Smooth muscle cell (in vitro differentiated cells): Measurements from ENCODE around the gene TMEM198. TPM values are rescaled to one million over a fixed set of nuclear protein-coding genes. Genes with fewer than 3 reads are reported as not detected.

Source experiments
- DNase-seq: peaks from one replicate; lab custom pipeline; 2025; ENCODE audit not compliant: unreplicated experiment; lab: John Stamatoyannopoulos, UW
- H2AFZ ChIP-seq: fragments of 200-600 bp; sonication (generic); 2 replicates; pipeline ENCODE4 v1.6.0; 2016; ENCODE audit warnings: antibody characterized with exemption, low read depth, mild to moderate bottlenecking
- H3F3A ChIP-seq: fragments of 200-600 bp; sonication (generic); 2 replicates; pipeline ENCODE4 v1.6.0; 2017; ENCODE audit warnings: antibody characterized with exemption, low read depth
- H3K27ac ChIP-seq: fragments of 200-600 bp; sonication (generic); 2 replicates; pipeline ENCODE4 v1.5.1; 2016; ENCODE audit warnings: low read depth, mild to moderate bottlenecking
- H3K27me3 ChIP-seq: fragments of 200-600 bp; sonication (generic); 2 replicates; pipeline ENCODE4 v1.6.1; 2016; ENCODE audit warnings: low read depth, mild to moderate bottlenecking
- H3K36me3 ChIP-seq: fragments of 200-600 bp; sonication (generic); 2 replicates; pipeline ENCODE4 v1.5.1; 2016; ENCODE audit warnings: low read depth
- H3K4me1 ChIP-seq: fragments of 200-600 bp; sonication (generic); 2 replicates; pipeline ENCODE4 v1.5.1; 2016; ENCODE audit warnings: low read depth
- H3K4me2 ChIP-seq: fragments of 200-600 bp; sonication (generic); 2 replicates; pipeline ENCODE4 v1.6.0; 2016; ENCODE audit warnings: mild to moderate bottlenecking
- H3K4me3 ChIP-seq: fragments of 200-600 bp; sonication (generic); 2 replicates; pipeline ENCODE4 v1.5.1; 2016; ENCODE audit warnings: mild to moderate bottlenecking
- H3K79me2 ChIP-seq: fragments of 200-600 bp; sonication (generic); 2 replicates; pipeline ENCODE4 v1.6.0; 2016; ENCODE audit warnings: low read depth, mild to moderate bottlenecking
- H3K9ac ChIP-seq: fragments of 200-600 bp; sonication (generic); 2 replicates; pipeline ENCODE4 v1.6.0; 2016; ENCODE audit warnings: low read depth
- H3K9me3 ChIP-seq: fragments of 200-600 bp; sonication (generic); replicated peaks from 2 replicates; pipeline ENCODE4 v1.5.1; 2016; ENCODE audit warnings: low read depth
- H4K20me1 ChIP-seq: fragments of 200-600 bp; sonication (generic); 2 replicates; pipeline ENCODE4 v1.6.0; 2016; ENCODE audit warnings: low read depth
- CTCF ChIP-seq: fragments of 200-600 bp; sonication (generic); IDR thresholded peaks from 2 replicates; pipeline ENCODE4 v1.5.1; 2017; ENCODE audit warnings: borderline replicate concordance, mild to moderate bottlenecking, antibody characterized with exemption; ENCODE audit not compliant: insufficient read depth, poor library complexity, severe bottlenecking
- WGBS: methylation state at CpG from one replicate; pipeline ENCODE4 v1.1.7; 2016; ENCODE audit warnings: low lambda C conversion rate; 5-methylcytosine and 5-hydroxymethylcytosine counted together
- polyA plus RNA-seq: library from polyadenylated mRNA; unstranded; fragments of >200 nt; fragmentation: Nextera tagmentation; extraction: Ambion mirVana; gene quantifications from 2 replicates; pipeline ENCODE4 v1.2.1, GENCODE V29; 2016
- total RNA-seq: library from RNA; depleted of rRNA; stranded (reverse); fragments of >200 nt; gene quantifications from 2 replicates; pipeline ENCODE4 v1.2.3, GENCODE V29; 2014

Gene TMEM198
- total and polyA plus RNA-seq, 2 experiments from 2014 or later = 3.3 to 6.9 TPM

GRCh38 chr2:219595256-219595655, 51.4 kb downstream of the TMEM198 start:
- no peaks in the 10 kb centered on the region for H4K20me1 ChIP-seq
- peaks cover 10% of the 10 kb centered on the region for H3K4me1 ChIP-seq
- H3K27me3 ChIP-seq = no peaks in the 10 kb centered on the region
- no peaks in the 10 kb centered on the region for H3K9me3 ChIP-seq
- H3K4me2 ChIP-seq = peak overlapping the region; percentile 89
- peak overlapping the region; percentile 87 for H2AFZ ChIP-seq
- no peak overlapping the region for H3K9ac ChIP-seq
- H3K4me3 ChIP-seq = no peak overlapping the region
- WGBS = 31% methylated on average over 3 of the region's 3 CpGs
- peaks cover 20% of the 10 kb centered on the region for H3F3A ChIP-seq
- H3K27ac ChIP-seq = peak overlapping the region; percentile 86
- peak; percentile 9 for TF ChIP-seq CTCF
- H3K79me2 ChIP-seq = peaks cover 5% of the 10 kb centered on the region
- no peaks in the 10 kb centered on the region for H3K36me3 ChIP-seq
- no peak for DNase-seq

GRCh38 chr2:219596954-219597551, 53.2 kb downstream of the TMEM198 start:
- H3K36me3 ChIP-seq = no peaks in the 10 kb centered on the region
- no peaks in the 10 kb centered on the region for H3K27me3 ChIP-seq
- H3K9ac ChIP-seq = peak overlapping the region; percentile 67
- no peaks in the 10 kb centered on the region for H3K9me3 ChIP-seq
- 8% methylated on average over 19 of the region's 19 CpGs for WGBS
- peak overlapping the region; percentile 86 for H3K27ac ChIP-seq
- DNase-seq = no peak
- H3K4me1 ChIP-seq = peaks cover 10% of the 10 kb centered on the region
- peak overlapping the region; percentile 89 for H3K4me2 ChIP-seq
- peaks cover 5% of the 10 kb centered on the region for H3K79me2 ChIP-seq
- H4K20me1 ChIP-seq = no peaks in the 10 kb centered on the region
- H3F3A ChIP-seq = peaks cover 20% of the 10 kb centered on the region
- TF ChIP-seq CTCF = no peak
- H3K4me3 ChIP-seq = peak overlapping the region; percentile 64
- peak overlapping the region; percentile 90 for H2AFZ ChIP-seq

- H3K4me2 ChIP-seq = peak within 1 kb of the TSS; percentile 89
- peaks cover 10% of the 10 kb centered on the region for H3K4me1 ChIP-seq
- H2AFZ ChIP-seq = peak within 1 kb of the TSS; percentile 90
- under 1% methylated on average over 47 of the region's 57 CpGs for WGBS
- H3F3A ChIP-seq = peaks cover 20% of the 10 kb centered on the region
- peak; percentile 93 for DNase-seq
- no peaks in the 10 kb centered on the region for H4K20me1 ChIP-seq
- H3K27ac ChIP-seq = peak within 1 kb of the TSS; percentile 86
- H3K9me3 ChIP-seq = no peaks in the 10 kb centered on the region
- H3K9ac ChIP-seq = peak within 1 kb of the TSS; percentile 67
- no peaks in the 10 kb centered on the region for H3K36me3 ChIP-seq
- peaks cover 5% of the 10 kb centered on the region for H3K79me2 ChIP-seq
- H3K27me3 ChIP-seq = no peaks in the 10 kb centered on the region
- peak within 1 kb of the TSS; percentile 64 for H3K4me3 ChIP-seq
- TF ChIP-seq CTCF = no peak
Measured at GRCh38 chr2:219597552-219598307, 53.9 kb downstream of the TMEM198 start, which contains the start of gene STK11IP. STK11IP (plus strand) TSS chr2:219597857; CDS start chr2:219598120, 263 bp downstream.
